ENCODE measurements around the gene PRDM16. TPM values are rescaled to one million over a fixed set of nuclear protein-coding genes. Genes with fewer than 3 reads are reported as not detected.

The PRDM16 gene
- total and polyA plus RNA-seq, 2 experiments from 2014 or later, result 0.14 to 0.16 TPM

- Histone ChIP-seq H3K9me2 (ENCODE audit: insufficient read depth) (no peaks in the 10 kb centered on the region), H3K4me3 (peak overlapping the region; percentile 51), H3K27ac (ENCODE audit: low read depth) (no peak overlapping the region), H3K79me2 (replicated peaks; ENCODE audit: insufficient read depth) (no peaks in the 10 kb centered on the region), H3F3A (replicated peaks; ENCODE audit: low read depth) (no peaks in the 10 kb centered on the region), H3K4me1 (ENCODE audit: insufficient read depth) (peaks cover 29% of the 10 kb centered on the region), H2AFZ (no peak overlapping the region), H3K36me3 (ENCODE audit: insufficient read depth) (no peaks in the 10 kb centered on the region), H3K27me3 (ENCODE audit: insufficient read depth) (peaks cover 70% of the 10 kb centered on the region), H3K4me2 (peak overlapping the region; percentile 78), H4K20me1 (replicated peaks; ENCODE audit: insufficient read depth) (no peaks in the 10 kb centered on the region; the same call in 1 of the 2 replicates)
- Mint-ChIP-seq H3K27me3 (ENCODE audit: insufficient read depth, low read depth, poor library complexity) (peaks cover 63% of the 10 kb centered on the region), H3K36me3 (ENCODE audit: low read depth) (no peaks in the 10 kb centered on the region), H3K4me1 (peaks cover 18% of the 10 kb centered on the region; the same call in 2 of the 3 replicates), H3K27ac (no peak overlapping the region), H3K4me3 (peak overlapping the region; percentile 24; the same call in 1 of the 3 replicates), H3K9me3 (no peaks in the 10 kb centered on the region)
- no peak for ATAC-seq
- no peak for DNase-seq (ENCODE audit: low spot score)
- TF ChIP-seq EZH2 (IDR thresholded peaks at IDR 0.05; ENCODE audit: low read depth, unreplicated experiment), result peak; percentile 92
- no peak for TF ChIP-seq ZNF114 (CRISPR knock-in tag; IDR thresholded peaks at IDR 0.05)
Measured at GRCh38 chr1:3073186-3073488, 4.1 kb downstream of the PRDM16 start.

GRCh38 chr1:3073489-3074296 is 4.7 kb downstream of the PRDM16 start:
- H3K79me2 ChIP-seq (replicated peaks; ENCODE audit: insufficient read depth), result no peaks in the 10 kb centered on the region
- H3K4me1 Mint-ChIP-seq, result peaks cover 23% of the 10 kb centered on the region; the same call in 2 of the 3 replicates
- ATAC-seq, result peak; percentile 6

GRCh38 chr1:3074297-3074741 is 5.3 kb downstream of the PRDM16 start:
- peaks cover 55% of the 10 kb centered on the region for H3K27me3 Mint-ChIP-seq (ENCODE audit: insufficient read depth, low read depth, poor library complexity)
- H3K27ac Mint-ChIP-seq, result no peak overlapping the region
- H3K27me3 ChIP-seq (ENCODE audit: insufficient read depth), result peaks cover 60% of the 10 kb centered on the region
- peak overlapping the region; percentile 51 for H3K4me3 ChIP-seq
- TF ChIP-seq ZNF331 (CRISPR knock-in tag; IDR thresholded peaks at IDR 0.05; ENCODE audit: low read depth) (no peak), CTCF (conservative IDR thresholded peaks at IDR 0.05; ENCODE audit: low read depth in 2 of 2) (no peak), EZH2 (IDR thresholded peaks at IDR 0.05; ENCODE audit: low read depth, unreplicated experiment) (no peak)
- ATAC-seq (no peak), DNase-seq (ENCODE audit: low spot score) (no peak)
- no peaks in the 10 kb centered on the region for H3K9me3 Mint-ChIP-seq
- peaks cover 29% of the 10 kb centered on the region for H3K4me1 ChIP-seq (ENCODE audit: insufficient read depth)
- no peaks in the 10 kb centered on the region for H3K9me2 ChIP-seq (ENCODE audit: insufficient read depth)
- peaks cover 22% of the 10 kb centered on the region; the same call in 2 of the 3 replicates for H3K4me1 Mint-ChIP-seq
- H3K79me2 ChIP-seq (replicated peaks; ENCODE audit: insufficient read depth), result no peaks in the 10 kb centered on the region
- H3K4me2 ChIP-seq, result peak overlapping the region; percentile 78
- H3K4me3 Mint-ChIP-seq, result peak overlapping the region; percentile 57; the same call in 2 of the 3 replicates
- no peaks in the 10 kb centered on the region for H3F3A ChIP-seq (replicated peaks; ENCODE audit: low read depth)
- H3K27ac ChIP-seq (ENCODE audit: low read depth), result no peak overlapping the region
- no peaks in the 10 kb centered on the region for H3K36me3 ChIP-seq (ENCODE audit: insufficient read depth)
- no peaks in the 10 kb centered on the region; the same call in 1 of the 2 replicates for H4K20me1 ChIP-seq (replicated peaks; ENCODE audit: insufficient read depth)
- H2AFZ ChIP-seq, result no peak overlapping the region
- H3K36me3 Mint-ChIP-seq (ENCODE audit: low read depth), result no peaks in the 10 kb centered on the region

More at GRCh38 chr1:3073489-3074296, 4.7 kb downstream of the PRDM16 start:
- H3K4me3 ChIP-seq, result peak overlapping the region; percentile 51
- peak; percentile 53 for DNase-seq (ENCODE audit: low spot score)
- H3K4me2 ChIP-seq, result peak overlapping the region; percentile 78
- H3K27ac ChIP-seq (ENCODE audit: low read depth), result no peak overlapping the region
- no peaks in the 10 kb centered on the region for H3K9me2 ChIP-seq (ENCODE audit: insufficient read depth)
- no peak for TF ChIP-seq ZNF114 (CRISPR knock-in tag; IDR thresholded peaks at IDR 0.05)
- TF ChIP-seq EZH2phosphoT487 (IDR thresholded peaks at IDR 0.05; ENCODE audit: unreplicated experiment), result peak; percentile 59
- TF ChIP-seq STAT1 (IDR thresholded peaks at IDR 0.05; ENCODE audit: unreplicated experiment), result no peak
- TF ChIP-seq EZH2 (IDR thresholded peaks at IDR 0.05; ENCODE audit: low read depth, unreplicated experiment), result peak; percentile 53
- H3K27ac Mint-ChIP-seq, result no peak overlapping the region
- no peaks in the 10 kb centered on the region for H3K9me3 Mint-ChIP-seq
- no peaks in the 10 kb centered on the region; the same call in 1 of the 2 replicates for H4K20me1 ChIP-seq (replicated peaks; ENCODE audit: insufficient read depth)
- no peak overlapping the region for H2AFZ ChIP-seq
- H3K27me3 Mint-ChIP-seq (ENCODE audit: insufficient read depth, low read depth, poor library complexity), result peaks cover 59% of the 10 kb centered on the region
- no peaks in the 10 kb centered on the region for H3F3A ChIP-seq (replicated peaks; ENCODE audit: low read depth)
- no peaks in the 10 kb centered on the region for H3K36me3 ChIP-seq (ENCODE audit: insufficient read depth)
- peaks cover 64% of the 10 kb centered on the region for H3K27me3 ChIP-seq (ENCODE audit: insufficient read depth)
- H3K4me1 ChIP-seq (ENCODE audit: insufficient read depth), result peaks cover 29% of the 10 kb centered on the region
- no peaks in the 10 kb centered on the region for H3K36me3 Mint-ChIP-seq (ENCODE audit: low read depth)
- peak overlapping the region; percentile 57; the same call in 2 of the 3 replicates for H3K4me3 Mint-ChIP-seq

All from GM23338 (cell line).